Esophagus mucosa (tissue), 1 donor: ENCODE data around the gene DPEP2NB. TPM values are rescaled to one million over a fixed set of nuclear protein-coding genes. Genes with fewer than 3 reads are reported as not detected.
"Not testable (repeated sequence)": the region's sequence is repeated elsewhere in the genome, so short reads cannot be mapped to it uniquely, and the experiment has no call there.

Source experiments
- ATAC-seq: fragments of 200-7000 bp; cut with Tn5 transposase; one replicate; pipeline ENCODE4 v1.9.1; 2020
- total RNA-seq: library from RNA; stranded (reverse); gene quantifications from one replicate; pipeline ENCODE4 v1.2.4, GENCODE V29; 2023
- donor health status: DM: yes; HTN: yes; CAD: no.

DPEP2NB gene, protein sequence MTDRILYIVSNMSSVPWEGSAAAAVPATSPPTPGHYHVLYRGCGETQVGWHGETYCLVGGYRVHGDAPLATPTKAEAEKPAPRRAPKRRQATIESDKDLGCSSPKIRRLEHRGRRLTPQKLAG
- not detected for total RNA-seq

DNA sequence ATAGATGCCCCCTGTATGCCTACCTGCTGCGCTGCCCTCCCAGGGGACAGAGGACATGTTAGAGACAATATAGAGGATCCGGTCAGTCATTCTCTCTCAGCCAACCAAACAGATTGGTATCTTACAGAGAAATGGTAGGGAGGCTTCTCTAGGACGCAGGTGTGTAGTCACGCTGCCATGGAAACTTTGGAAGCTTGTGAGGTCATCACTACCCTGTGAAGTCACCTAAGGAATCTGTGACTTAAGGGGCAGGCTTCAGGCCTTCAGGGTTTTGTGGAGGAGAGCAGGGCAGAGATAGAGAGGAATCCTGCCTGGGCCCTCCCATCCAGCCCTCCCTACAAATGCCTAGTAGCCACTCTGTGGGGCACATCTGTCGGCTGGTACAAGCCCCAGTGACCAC lies at the start of gene DPEP2NB:
Gene DPEP2NB, minus strand, starts transcription at position 231 of the 400 bp plus-strand sequence. Its CDS starts 141 bp downstream, at position 90.
- ATAC-seq, result no peak

DNA sequence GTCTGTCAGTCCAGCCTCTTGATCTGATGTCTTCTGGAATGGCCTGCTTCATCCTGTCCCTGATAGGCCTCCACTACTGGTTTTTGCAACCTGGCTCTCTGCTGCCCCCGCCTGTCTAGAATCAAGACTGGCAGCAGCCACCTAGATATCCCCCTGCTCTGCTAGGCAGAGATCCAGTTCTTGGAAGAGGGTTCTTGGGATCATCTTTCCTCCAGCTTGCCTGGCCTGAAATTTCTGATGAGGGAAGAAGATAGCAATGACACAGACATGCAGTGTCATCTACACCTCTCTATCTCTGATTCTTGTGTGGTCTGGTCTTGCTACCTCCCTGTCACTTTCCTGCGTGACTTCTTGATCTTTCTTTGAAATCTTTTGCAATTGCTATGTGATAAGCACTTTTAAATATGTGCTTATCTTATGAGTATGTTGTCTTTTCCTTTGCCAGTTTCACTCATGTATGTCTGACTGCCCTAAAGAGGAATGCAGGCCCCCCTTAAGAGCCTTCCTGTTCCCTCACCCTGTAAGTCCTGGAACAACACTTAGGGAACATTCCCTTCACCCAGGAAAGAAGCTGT lies 49.2 kb upstream of the DPEP2NB start:
- peak; percentile 81 for ATAC-seq

DNA sequence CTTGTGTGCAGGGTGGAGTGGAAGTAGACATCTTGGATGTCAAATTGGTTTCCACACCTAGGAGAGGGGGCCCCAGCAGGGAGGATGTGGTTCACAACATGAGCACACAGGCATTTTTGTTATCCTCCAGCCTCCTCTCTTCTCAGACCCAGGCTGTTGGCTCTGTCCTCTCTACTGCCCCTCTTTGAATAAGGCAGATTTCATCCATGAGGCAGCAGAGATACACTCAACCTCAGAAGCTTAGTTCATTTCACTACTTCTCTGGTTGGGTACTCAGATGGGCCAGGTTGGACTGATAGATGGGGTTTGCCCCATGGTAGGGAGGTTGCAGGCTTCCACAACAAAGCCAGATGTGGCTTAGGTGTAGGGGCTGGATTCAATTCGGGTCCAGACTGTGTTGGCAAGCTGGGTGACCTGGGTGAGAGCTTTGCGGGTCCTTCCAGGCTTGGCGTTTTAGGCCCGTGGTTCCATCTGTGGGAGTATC lies 47.2 kb upstream of the DPEP2NB start:
- ATAC-seq, result no peak

DNA sequence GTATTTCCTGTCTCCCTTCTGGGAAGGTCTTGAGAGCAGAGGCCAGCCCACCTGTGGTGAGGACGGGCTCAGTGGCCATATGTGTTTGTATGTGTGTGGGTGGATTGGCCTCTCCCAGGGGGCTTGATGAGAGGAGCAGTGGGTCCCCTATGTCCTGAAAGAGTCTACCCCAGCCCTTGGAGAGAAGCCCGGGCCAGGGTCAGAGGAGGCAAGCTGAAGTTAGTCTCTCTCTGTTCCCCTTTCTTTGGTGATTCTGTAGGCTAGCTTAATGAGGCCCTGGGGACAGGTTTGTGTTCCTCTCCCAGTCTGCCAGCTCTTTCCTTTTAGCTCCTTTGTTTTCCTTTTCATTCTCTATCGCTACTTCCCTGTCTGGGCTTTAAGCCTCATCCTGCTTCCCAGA lies 45.7 kb upstream of the DPEP2NB start:
- no peak for ATAC-seq

DNA sequence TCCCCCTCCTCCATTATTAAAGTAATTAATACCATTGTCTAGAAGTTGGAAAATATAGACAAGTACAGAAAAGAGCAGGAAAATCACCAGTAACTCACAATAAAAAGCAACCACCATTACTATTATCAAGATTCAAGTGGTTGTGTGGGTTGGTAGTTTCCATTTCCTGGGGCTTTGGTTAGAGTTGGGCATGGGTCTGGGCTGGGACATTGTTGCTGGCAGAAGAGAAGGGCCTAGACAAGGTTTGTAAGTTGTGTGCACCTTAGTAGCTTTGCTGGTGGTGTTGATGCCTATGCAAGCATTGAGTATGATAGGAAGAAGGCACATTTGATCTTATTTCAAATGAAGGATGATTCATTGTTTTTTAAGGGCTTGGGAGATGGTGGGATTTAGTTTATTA lies 44.1 kb upstream of the DPEP2NB start:
- no peak for ATAC-seq

DNA sequence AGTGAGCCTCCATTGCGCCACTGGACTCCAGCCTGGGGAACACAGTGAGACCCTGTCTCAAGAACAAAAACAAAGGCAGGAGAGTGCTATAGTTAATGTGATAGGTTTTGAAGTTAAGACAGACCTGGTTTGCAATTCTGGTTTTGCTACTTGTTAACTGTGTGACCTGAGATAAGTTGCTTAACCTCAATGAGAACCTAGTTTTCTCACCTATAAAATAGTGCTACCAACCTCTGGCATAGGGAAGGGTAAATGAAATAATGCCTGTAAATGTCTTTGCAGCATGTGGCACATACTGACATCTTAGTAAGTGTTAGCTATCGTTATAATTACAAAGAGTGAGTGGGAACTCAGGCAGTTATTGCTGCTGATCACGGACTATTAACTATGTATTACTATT lies 39.7 kb upstream of the DPEP2NB start:
- no peak for ATAC-seq

DNA sequence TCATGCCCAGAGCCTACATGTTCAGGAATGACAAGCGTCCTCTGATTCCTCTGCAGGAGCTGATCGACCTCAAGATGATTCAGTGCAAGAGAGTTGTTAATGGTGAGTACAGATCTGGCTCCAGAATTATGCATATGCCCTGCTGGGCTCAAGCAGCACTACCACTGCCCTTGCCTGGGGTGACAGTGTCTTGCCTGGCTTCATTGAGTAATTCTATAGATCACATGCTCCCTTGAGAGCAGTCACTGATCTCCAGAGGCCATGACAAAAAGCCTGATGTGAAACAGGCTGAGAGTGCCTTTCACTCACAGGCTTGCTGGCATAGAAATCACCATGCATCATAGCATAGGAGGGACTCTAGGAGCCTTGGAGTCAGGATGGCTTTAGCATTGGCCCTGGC lies 33.7 kb upstream of the DPEP2NB start:
- peak; percentile 80 for ATAC-seq

DNA sequence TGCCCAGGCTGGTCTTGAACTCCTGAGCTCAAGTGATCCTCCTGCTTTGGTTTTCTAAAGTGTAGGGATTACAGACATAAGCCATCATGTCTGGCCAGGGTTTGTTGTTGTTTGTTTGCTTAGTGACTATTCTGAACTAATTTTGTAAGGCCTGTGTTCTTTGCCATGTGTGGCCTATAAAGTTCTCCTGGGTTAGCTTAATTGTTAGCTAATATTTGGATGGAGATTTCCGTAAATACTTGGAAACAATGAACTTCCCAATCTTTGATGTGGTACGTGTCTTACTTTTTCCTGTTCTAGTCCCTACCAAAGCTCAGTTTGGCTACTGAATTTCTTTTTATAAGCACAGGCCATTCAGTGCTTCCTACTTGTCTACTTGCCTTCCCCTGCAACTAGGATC lies 32.3 kb upstream of the DPEP2NB start:
- ATAC-seq, result no peak

DNA sequence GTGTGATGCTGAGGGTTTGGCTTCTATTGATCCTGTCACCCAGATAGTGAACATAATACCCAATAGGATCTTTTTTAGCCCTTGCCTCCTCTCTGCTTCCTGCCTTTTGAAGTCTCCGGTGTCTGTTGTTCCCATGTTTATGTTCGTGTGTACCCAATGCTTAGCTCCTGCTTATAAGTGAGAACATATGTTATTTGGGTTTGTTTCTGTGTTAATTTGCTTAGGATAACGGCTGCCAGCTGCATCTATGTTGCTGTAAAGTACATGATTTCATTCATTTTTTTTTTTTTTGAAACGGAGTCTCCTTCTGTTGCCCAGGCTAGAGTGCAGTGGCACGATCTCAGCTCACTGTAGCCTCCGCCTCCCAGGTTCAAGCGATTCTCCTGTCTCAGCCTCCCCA lies 30.4 kb upstream of the DPEP2NB start:
- ATAC-seq, result no peak

DNA sequence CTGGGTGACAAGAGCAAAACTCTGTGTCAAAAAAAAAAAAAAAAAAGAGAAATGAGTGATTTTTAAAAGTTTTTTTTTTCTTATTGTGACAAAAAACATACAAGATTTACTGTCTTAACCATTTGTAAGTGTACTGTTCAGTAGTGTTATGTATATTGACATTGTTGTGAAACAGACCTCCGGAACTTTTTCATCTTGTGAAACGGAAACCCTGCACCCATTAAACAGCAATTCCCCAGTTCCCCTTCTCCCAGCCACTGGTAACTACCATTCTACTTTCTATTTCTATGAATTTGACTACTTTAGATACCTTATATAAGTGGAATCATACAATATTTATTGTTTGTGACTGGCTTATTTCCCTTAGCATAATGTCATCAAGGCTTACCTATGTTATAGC lies 26.1 kb upstream of the DPEP2NB start:
- ATAC-seq, result no peak

DNA sequence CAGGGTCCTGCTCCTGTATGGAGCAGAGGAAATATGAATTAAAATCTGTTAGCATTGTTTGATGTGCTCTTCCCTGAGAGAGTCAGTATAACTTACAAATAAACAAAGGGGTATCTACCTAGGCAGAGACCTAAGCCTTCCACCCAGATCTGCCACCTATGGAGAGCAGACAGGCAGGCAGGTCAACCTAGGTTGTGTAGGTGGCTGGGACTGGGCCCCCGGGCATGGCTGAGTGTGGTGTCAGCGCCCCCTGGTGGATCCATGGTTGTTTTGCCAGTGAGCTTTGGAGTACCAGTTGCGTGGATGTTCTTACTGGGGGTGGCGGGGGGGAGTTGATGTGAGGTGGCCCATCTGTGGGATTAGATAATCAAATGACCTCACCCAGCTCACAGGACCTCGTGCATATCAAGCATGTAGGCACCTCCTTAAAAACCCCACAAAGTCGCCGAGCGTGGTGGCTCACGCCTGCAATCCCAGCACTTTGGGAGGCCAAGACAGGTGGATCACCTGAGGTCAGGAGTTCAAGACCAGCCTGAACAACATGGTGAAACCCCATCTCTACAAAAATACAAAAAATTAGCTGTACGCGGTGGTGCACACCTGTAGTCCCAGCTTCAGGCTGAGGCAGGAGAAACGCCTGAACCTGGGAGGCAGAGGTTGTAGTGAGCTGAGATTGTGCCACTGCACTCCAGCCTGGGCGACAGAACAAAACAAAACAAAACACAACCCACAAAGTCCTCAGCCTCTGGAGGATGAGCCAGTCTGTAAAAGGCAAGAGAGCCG lies 25.0 kb upstream of the DPEP2NB start:
- peak; percentile 98 for ATAC-seq

DNA sequence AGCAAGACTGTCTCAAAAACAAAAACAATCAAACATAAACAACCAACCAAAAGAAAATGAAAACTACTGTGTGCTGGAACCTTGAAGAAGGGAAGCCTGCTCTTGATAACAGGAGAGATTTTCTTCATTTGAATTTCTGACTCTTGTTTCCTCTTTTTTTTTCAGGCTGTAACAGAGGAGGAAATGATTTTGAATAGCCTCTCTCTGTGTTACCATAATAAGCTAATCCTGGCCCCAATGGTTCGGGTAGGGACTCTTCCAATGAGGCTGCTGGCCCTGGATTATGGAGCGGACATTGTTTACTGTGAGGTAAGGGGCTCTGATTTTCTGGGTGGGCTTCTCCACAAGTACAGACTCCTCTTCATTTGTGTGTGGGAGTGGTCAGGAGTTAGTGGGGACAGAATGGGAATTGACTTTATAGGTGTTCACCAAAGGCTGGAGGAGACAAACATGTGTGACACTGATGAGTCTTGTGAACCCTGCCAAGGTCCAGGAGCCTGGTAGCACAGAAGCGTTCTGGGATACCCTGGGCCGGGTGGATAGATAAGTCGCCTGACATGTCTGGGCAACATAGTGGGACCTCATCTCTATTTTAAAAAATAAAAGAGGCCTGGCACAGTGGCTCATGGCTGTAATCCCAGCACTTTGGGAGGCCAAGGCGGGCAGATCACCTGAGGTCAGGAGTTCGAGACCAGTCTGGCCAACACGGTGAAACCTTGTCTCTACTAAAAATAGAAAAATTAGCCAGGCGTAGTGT lies 22.3 kb upstream of the DPEP2NB start:
- no peak for ATAC-seq

DNA sequence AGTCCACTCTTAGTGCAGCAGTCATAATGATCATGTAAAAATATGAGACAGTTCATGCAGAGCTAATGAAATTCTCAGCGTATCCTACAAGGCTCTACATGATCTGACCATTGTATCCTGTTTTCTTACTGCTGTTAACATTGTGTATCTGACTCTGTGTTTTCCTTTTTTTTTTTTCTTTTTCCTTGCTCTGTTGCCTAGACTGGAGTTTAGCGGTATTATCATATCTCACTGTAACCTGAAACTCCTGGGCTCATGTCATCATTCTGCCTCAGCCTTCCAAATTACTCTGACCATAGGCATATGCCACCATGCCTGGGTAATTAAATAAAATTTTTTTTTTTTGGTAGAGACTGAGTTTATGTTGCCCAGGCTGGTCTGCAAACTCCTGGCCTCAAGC lies 19.5 kb upstream of the DPEP2NB start:
- ATAC-seq, result no peak

DNA sequence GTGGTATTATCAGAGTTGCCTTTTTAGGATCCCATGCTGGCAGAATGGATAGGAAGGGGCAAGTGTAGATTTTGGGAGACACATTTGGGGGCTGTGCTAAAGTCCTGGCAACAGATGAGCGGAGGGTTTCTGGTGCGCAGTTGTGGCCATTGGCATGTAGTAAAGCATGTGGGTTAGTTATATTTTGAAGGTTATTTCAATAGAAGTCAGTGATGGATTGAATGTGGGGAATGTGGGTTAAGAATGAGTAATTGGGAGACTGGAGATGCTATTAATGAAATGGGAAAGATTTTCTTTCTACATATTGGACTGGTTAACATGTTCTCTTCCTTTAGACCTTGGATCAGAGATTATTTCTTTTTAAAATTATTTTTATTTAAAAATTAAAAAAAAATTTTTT lies 17.4 kb upstream of the DPEP2NB start:
- ATAC-seq, result no peak

DNA sequence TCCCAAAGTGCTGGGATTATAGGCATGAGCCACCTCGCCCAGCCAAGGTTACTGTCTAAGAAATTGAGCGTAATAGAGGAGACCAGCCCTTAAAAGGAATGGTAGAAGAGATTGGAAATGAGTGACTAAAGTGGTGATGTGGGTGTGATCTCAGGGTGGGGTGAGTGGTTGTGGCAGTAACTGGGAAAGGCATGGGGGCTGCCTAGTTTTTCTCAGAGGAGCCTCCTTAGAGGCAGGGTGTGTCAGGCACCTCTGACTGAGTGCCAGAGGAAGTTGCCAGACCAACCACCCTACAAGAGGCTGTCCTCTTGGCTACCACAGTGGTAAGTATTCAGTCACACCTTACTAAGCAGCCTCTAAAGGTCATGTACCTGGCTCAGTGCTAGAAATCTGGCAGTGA lies 16.2 kb upstream of the DPEP2NB start:
- ATAC-seq, result peak; percentile 96

DNA sequence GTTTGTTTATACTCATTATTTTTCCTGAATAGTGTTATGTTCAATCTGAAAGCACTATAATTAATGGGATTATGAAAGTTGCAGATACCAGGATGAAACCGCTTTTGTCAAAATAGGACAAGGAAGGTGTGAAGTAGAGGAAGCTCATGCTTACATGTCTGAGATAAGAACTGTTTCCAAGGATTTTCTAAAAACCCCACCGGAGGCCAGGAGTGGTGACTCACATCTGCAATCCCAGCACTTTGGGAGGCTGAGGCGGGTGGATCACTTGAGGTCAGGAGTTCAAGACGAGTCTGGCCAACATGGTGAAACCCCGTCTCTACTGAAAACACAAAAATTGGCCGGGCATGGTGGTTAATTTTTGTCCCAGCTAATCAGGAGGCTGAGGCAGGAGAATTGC lies 14.4 kb upstream of the DPEP2NB start:
- not testable (repeated sequence) for ATAC-seq

DNA sequence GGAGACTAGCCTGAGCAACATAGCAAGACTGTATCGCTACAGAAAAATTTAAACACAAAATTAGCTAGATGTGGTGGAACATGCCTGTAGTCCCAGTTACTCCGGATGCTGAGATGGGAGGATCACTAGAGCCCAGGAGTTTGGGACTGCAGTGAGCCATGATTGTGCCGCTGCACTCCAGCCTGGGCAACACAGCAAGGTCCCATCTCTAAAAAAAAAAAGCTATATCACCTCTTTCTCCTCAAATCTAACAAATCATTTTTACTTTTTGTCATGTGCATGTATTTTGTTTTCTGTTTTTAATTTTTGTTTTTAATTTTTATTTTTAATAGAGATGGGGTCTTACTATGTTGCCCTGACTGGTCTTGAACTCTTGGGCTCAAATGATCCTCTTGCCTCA lies 13.3 kb upstream of the DPEP2NB start:
- no peak for ATAC-seq

DNA sequence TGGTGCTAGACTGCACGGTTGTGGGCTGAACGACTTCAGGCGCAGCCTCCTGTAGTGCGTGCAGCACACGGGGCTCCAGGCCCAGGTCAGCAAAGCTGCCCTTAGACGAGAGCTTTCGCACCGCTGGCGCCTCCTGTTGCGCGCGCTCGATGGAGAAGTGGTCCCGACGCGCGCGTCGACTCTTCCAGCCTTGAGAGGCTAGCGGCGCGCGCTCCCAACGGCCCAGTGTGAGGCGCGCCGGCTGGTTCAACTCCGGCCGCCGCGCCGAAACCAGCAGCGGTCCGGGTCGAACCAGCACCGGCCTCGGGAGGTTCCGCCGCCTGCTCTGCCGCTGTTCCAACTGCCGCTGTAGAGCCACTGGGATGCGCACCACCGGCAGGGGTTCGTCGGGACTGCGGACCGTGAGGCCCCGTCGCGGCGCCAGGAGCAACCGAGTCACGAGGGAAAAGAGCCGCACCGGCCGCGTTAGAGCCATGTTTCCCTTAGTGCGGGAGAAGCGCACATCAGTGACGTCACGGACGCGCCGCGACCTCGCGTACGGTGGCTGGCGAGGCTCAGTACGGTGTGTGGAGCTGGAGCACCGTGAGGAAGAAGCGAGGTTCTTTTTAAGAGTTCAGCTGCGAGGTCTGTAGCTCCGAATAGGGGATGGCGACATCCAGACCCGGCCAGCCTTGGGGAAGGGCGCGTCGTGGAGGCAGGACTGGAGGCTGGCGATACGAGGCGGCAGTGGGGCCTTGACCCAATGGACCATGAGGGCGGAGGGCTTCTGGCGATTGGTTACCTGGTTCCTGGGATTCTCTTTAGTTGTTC lies 7.2 kb upstream of the DPEP2NB start, which contains the start of the genes DDX28 and DUS2:
Gene DDX28, minus strand, starts transcription at position 505 of the 810 bp plus-strand sequence. Its CDS starts 30 bp downstream, at position 475.
Gene DUS2, plus strand, starts transcription at position 557 of the 810 bp plus-strand sequence. CDS start 14,740 bp downstream, outside the sequence.
- peak; percentile 96 for ATAC-seq

DNA sequence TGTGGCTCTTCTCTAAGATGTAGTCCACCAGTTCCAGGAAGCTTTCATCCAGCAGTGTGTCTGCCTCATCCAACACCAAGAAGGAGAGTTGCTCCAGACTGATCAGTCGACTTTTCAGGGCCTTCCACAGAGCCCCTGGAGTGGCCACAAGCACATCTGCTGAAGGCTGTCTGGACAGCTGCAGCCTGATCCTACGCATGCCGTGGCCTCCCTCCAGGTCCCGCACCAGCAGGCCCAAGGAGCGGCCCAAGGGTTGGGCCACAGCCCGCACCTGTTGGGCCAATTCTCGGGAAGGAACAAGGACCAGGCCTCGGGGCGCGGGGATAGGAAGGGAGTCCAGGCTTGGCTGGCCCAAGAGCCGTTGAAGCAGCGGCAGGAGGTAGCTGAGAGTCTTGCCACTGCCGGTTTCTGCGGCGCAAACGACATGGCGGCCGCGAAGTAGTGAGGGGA lies 6.6 kb upstream of the DPEP2NB start:
- ATAC-seq, result peak; percentile 39

DNA sequence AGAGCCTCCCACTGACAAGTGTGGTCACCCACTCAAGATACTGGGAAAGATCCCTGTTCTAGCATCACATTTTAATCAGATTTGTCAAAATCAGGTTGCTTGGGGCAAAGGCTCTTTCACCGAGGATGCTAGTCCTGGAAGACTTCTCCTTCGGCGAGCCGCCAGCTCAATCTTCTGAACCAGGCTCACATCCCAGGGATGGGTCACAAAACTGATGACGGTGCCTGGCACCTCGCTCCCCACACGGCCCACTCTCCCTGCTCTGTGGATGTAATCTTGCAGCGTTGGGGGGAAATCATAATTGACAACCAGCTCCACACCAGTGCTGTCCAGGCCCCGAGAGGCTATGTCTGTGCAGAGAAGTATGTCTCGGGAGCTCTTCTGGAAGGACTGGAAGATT lies 5.8 kb upstream of the DPEP2NB start:
- ATAC-seq, result no peak

DNA sequence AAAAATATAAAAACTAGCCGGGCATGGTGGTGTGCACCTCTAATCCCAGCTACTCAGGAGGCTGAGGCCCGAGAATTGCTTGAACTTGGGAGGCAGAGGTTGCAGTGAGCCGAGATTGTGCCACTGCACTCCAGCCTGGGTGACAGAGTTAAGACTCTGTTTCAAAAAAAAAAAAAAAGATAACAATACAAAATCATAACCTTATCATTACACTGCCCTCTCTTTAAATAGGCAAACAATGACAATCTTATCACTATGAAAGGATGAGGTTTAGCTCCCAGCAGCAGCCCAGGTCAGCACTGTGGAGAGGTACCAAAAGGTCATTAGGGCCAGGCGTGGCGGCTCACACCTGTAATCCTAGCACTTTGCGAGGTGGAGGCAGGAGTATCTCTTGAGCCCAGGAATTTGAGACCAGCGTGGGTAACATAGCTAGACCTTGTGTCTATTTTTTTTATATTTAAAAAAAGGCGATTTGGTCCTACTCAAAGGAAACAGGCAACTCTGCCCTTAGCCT lies 3.5 kb upstream of the DPEP2NB start:
- ATAC-seq, result no peak

DNA sequence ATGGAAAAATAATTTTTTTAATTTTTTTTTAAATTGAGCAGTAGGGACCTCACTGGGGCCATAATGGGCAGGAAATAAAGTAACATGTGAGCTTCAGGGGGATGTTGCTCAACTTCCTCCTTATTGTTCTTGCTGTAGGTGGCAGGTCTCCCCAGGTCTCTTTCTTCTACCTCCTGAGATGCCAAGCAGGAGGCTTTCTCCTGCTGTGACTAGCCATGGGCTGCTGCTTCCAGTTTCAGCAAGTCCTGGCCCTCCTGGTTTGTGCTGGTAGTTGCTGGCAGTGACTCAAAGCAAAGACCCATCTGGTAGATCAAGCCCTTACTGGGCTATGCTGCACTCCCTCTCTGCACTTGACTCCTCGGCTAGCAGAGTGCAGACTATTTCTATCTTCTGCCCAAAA lies 2.3 kb downstream of the DPEP2NB start:
- ATAC-seq, result peak; percentile 88
